ENCODE measurements around the gene KIAA0319L. TPM values are rescaled to one million over a fixed set of nuclear protein-coding genes. Genes with fewer than 3 reads are reported as not detected.

KIAA0319L gene
- total RNA-seq, 1 experiment from 2014 or later = 16.1 TPM

- DNase-seq (ENCODE audit: low spot score) = no peak
Measured at GRCh38 chr1:35537806-35538205, 19.4 kb downstream of the KIAA0319L start.

GRCh38 chr1:35536556-35537162, 20.5 kb downstream of the KIAA0319L start:
- no peak for DNase-seq (ENCODE audit: low spot score)

GRCh38 chr1:35535243-35535642, 22.0 kb downstream of the KIAA0319L start:
- no peak for DNase-seq (ENCODE audit: low spot score)

GRCh38 chr1:35533586-35533985, 23.6 kb downstream of the KIAA0319L start:
- no peak for DNase-seq (ENCODE audit: low spot score)

- DNase-seq (ENCODE audit: low spot score) = no peak
Measured at GRCh38 chr1:35532497-35533223, 24.5 kb downstream of the KIAA0319L start.

- DNase-seq (ENCODE audit: low spot score) = no peak
Measured at GRCh38 chr1:35531368-35531767, 25.8 kb downstream of the KIAA0319L start.

GRCh38 chr1:35530946-35531345, 26.3 kb downstream of the KIAA0319L start:
- DNase-seq (ENCODE audit: low spot score) = no peak

GRCh38 chr1:35530168-35530567, 27.0 kb downstream of the KIAA0319L start:
- no peak for DNase-seq (ENCODE audit: low spot score)

- DNase-seq (ENCODE audit: low spot score) = no peak
Measured at GRCh38 chr1:35524106-35524505, 33.1 kb downstream of the KIAA0319L start.

GRCh38 chr1:35519432-35519831, 37.8 kb downstream of the KIAA0319L start:
- no peak for DNase-seq (ENCODE audit: low spot score)

- DNase-seq (ENCODE audit: low spot score) = no peak
Measured at GRCh38 chr1:35518183-35518582, 39.0 kb downstream of the KIAA0319L start.

GRCh38 chr1:35511305-35511704, 45.9 kb downstream of the KIAA0319L start:
- no peak for DNase-seq (ENCODE audit: low spot score)

- DNase-seq (ENCODE audit: low spot score) = no peak
Measured at GRCh38 chr1:35509558-35509957, 47.6 kb downstream of the KIAA0319L start.

GRCh38 chr1:35507947-35508346, 49.3 kb downstream of the KIAA0319L start:
- DNase-seq (ENCODE audit: low spot score) = no peak

GRCh38 chr1:35506960-35507912, 50.0 kb downstream of the KIAA0319L start:
- no peak for DNase-seq (ENCODE audit: low spot score)

- peak; percentile 96 for DNase-seq (ENCODE audit: low spot score)
Measured at GRCh38 chr1:35505911-35506798, 51.0 kb downstream of the KIAA0319L start.

- DNase-seq (ENCODE audit: low spot score) = no peak
Measured at GRCh38 chr1:35502242-35502641, 55.0 kb downstream of the KIAA0319L start.

- no peak for DNase-seq (ENCODE audit: low spot score)
Measured at GRCh38 chr1:35500439-35500838, 56.8 kb downstream of the KIAA0319L start.

GRCh38 chr1:35499652-35500176, 57.5 kb downstream of the KIAA0319L start:
- no peak for DNase-seq (ENCODE audit: low spot score)

GRCh38 chr1:35499231-35499630, 58.0 kb downstream of the KIAA0319L start:
- DNase-seq (ENCODE audit: low spot score) = no peak

- DNase-seq (ENCODE audit: low spot score) = no peak
Measured at GRCh38 chr1:35497571-35497970, 59.6 kb downstream of the KIAA0319L start.
